Fibroblast of peridontal ligament (primary cell): ENCODE data around the gene BACH2.
"Not testable (repeated sequence)": the region's sequence is repeated elsewhere in the genome, so short reads cannot be mapped to it uniquely, and the experiment has no call there.

Experiments used
- DNase-seq: peaks from one replicate; pipeline ENCODE4 v3.0.0-alpha.2; 2010; ENCODE audit errors: extremely low read depth

The BACH2 gene

GRCh38 chr6:90033746-90034271, 262.8 kb downstream of the BACH2 start:
- DNase-seq: no peak

GRCh38 chr6:90032489-90033212, 264.0 kb downstream of the BACH2 start:
- not testable (repeated sequence) for DNase-seq

GRCh38 chr6:90028995-90029635, 267.5 kb downstream of the BACH2 start:
- no peak for DNase-seq

GRCh38 chr6:90028066-90028778, 268.4 kb downstream of the BACH2 start:
- no peak for DNase-seq

GRCh38 chr6:90026216-90026615, 270.4 kb downstream of the BACH2 start:
- no peak for DNase-seq

DNA sequence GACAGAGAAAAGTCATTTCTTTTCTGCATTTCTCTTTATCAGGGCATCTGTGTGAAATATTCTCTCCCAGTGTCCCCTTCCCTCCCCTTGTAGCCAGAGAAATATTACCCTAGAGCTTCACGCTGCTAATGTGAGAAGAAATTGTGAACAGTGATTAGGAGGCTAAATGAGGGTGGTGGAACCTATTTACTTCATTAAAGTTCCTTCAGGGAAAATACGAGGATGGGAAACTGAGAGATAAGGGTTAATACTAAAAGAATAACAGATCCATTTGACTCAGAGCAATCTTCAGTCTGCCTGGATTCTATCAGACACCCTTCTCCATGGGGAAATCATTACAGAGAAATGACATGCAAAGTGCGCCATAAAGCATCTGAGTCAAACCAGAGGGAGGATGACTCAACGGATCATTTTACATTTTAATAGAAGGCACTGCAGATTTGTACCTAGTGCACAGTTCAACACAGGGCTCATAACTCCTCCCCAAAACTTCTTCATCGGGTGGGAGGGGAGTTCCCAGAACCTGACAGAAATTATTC, 271.1 kb downstream of the BACH2 start:
- DNase-seq: peak; percentile 97

DNA sequence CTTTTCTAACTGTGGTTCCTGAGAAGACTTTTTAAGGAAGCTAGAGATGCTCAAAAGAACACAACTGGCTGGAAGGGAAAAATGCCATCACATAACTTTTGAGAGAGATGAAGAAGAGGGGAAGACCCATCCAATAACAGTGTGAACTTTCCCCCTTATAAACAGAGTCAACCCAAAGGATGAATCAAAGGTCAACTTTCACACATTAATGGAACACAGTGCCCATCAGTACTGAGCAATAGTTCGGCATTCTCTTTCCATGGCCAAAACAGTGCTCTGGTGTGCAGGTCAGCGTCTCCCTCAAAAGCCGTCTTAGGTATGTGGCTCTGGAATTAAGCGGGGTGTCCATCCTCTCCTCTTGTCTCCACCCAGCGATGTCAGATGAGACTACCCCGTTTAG, 272.0 kb downstream of the BACH2 start:
- DNase-seq: no peak

GRCh38 chr6:90021711-90022110, 274.9 kb downstream of the BACH2 start:
- no peak for DNase-seq

DNA sequence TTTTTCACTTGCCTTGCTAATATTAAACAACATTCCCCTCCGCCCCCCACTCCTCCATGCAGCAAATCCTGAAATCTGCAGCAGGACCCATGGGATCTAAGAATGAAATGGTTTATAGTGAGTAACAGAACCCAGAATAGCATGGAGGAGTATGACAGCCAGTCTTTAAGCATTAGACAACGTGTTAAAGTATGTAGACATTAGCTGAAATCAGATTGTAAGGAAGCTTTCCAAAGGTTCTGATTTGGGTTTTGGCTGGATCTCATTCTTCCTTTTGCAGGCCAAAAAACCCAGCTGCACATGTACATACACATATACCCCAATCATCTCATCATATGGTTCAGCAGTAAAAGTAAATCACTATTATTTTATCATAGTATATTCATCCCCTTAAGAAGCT, 275.9 kb downstream of the BACH2 start:
- DNase-seq: no peak

GRCh38 chr6:90019216-90019615, 277.4 kb downstream of the BACH2 start:
- no peak for DNase-seq

GRCh38 chr6:90015883-90016282, 280.8 kb downstream of the BACH2 start:
- DNase-seq: no peak

GRCh38 chr6:90008908-90009501, 287.6 kb downstream of the BACH2 start:
- peak; percentile 27 for DNase-seq

GRCh38 chr6:90008189-90008907, 288.3 kb downstream of the BACH2 start:
- DNase-seq: no peak

DNA sequence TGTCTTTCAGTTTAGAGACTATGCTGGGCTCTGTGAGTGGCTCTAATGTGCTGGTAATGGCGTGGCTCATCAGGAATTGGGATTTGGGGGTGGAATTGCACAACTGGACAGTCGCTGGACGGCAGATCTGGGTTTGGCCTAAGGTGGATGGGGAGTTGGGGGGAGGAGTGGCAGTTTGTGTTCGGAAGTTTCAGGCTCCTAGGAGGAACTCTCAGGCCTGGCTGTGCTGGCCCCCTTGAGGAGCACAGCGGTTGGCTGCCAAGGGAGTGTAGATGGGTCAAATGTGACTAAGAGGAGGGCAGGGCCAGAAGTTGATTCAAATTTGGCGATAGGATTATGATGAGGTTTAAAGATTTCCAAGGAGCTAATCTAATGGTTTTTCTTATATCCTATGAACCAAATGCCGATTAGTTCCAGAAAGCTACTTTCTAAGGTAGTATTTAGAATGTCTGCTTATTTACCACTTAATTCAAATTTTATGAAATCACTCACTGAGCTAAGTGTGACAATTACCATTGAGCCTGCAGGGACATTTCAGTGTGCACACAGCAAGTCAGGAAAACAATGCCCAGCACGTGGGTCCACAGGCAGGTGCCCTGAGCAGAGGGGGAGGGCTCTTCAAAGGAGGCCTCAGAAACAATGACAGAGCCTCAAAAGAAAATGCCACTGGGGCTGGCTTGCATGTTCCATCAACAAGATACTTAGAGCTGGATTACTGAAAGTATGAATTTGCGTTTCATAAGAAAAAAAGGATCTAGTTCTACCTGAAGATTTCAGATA, 291.4 kb downstream of the BACH2 start:
- no peak for DNase-seq

- no peak for DNase-seq
These were observed 292.1 kb downstream of the BACH2 start for GRCh38 chr6:90004511-90004910.

GRCh38 chr6:90003941-90004340, 292.7 kb downstream of the BACH2 start:
- peak; percentile 72 for DNase-seq

- no peak for DNase-seq
These were observed 293.4 kb downstream of the BACH2 start for GRCh38 chr6:90003069-90003795.

- DNase-seq: peak; percentile 38
These were observed 295.5 kb downstream of the BACH2 start for GRCh38 chr6:90000864-90001731.
